Trophoblast cell (in vitro differentiated cells and primary cell): Measurements from ENCODE around the gene COPS8.

Experiments used
- DNase-seq, 2 donors: peaks; one replicate each; pipeline ENCODE4 v3.0.0-alpha.2; 2016
- H2AFZ ChIP-seq: 2 replicates; pipeline ENCODE4 v1.6.1; 2013; ENCODE audit warnings: low read length, moderate library complexity, mild to moderate bottlenecking; ENCODE audit not compliant: insufficient read depth, poor library complexity
- H2AK5ac ChIP-seq: 2 replicates; pipeline ENCODE4 v1.6.1; 2013; ENCODE audit warnings: mild to moderate bottlenecking, low read length
- H2BK120ac ChIP-seq: 2 replicates; pipeline ENCODE4 v1.6.1; 2013; ENCODE audit warnings: low read length, mild to moderate bottlenecking, moderate library complexity; ENCODE audit not compliant: insufficient read depth, poor library complexity
- H2BK12ac ChIP-seq: 2 replicates; pipeline ENCODE4 v1.6.1; 2013; ENCODE audit warnings: mild to moderate bottlenecking, low read length, moderate library complexity
- H2BK5ac ChIP-seq: 2 replicates; pipeline ENCODE4 v1.6.1; 2013; ENCODE audit warnings: low read length, low read depth, moderate library complexity, mild to moderate bottlenecking; ENCODE audit not compliant: poor library complexity
- H3K14ac ChIP-seq: 2 replicates; pipeline ENCODE4 v1.6.1; 2013; ENCODE audit warnings: mild to moderate bottlenecking, low read length
- H3K18ac ChIP-seq: 2 replicates; pipeline ENCODE4 v1.6.1; 2013; ENCODE audit warnings: mild to moderate bottlenecking, low read length
- H3K23ac ChIP-seq: 2 replicates; pipeline ENCODE4 v1.6.1; 2013; ENCODE audit warnings: low read length
- H3K27ac ChIP-seq: 2 replicates; pipeline ENCODE4 v1.5.1; 2013; ENCODE audit warnings: low read depth, mild to moderate bottlenecking, inconsistent platforms, low read length, moderate library complexity
- H3K27me3 ChIP-seq: 2 replicates; pipeline ENCODE4 v1.6.1; 2013; ENCODE audit warnings: inconsistent platforms, mild to moderate bottlenecking, low read length, moderate library complexity; ENCODE audit not compliant: insufficient read depth
- H3K36me3 ChIP-seq, 2 experiments: 1 replicate in 1 of 2; 2 replicates in 1 of 2; pipeline ENCODE4 v1.6.1; 2013; ENCODE audit warnings: low read length in 2 of 2, mild to moderate bottlenecking in 2 of 2, moderate library complexity in 1 of 2; ENCODE audit not compliant: insufficient read depth in 2 of 2, control insufficient read depth in 1 of 2
- H3K4ac ChIP-seq: 2 replicates; pipeline ENCODE4 v1.6.1; 2013; ENCODE audit warnings: low read depth, mild to moderate bottlenecking, low read length, moderate library complexity
- H3K4me1 ChIP-seq, 2 experiments: 1 replicate in 1 of 2; 2 replicates in 1 of 2; pipeline ENCODE4 v1.6.1; 2013; ENCODE audit warnings: low read length in 2 of 2, mild to moderate bottlenecking in 2 of 2, moderate library complexity in 1 of 2; ENCODE audit not compliant: insufficient read depth in 2 of 2, control insufficient read depth in 1 of 2
- H3K4me2 ChIP-seq: 2 replicates; pipeline ENCODE4 v1.6.1; 2013; ENCODE audit warnings: inconsistent platforms, mild to moderate bottlenecking, low read length, moderate library complexity
- H3K4me3 ChIP-seq: 2 replicates; pipeline ENCODE4 v1.5.1; 2013; ENCODE audit warnings: mild to moderate bottlenecking, low read depth, low read length, inconsistent platforms
- H3K79me1 ChIP-seq: one replicate; pipeline ENCODE4 v1.6.1; 2013; ENCODE audit warnings: low read length
- H3K79me2 ChIP-seq: 2 replicates; pipeline ENCODE4 v1.6.1; 2013; ENCODE audit warnings: low read length, mild to moderate bottlenecking; ENCODE audit not compliant: control insufficient read depth, insufficient read depth, poor library complexity
- H3K9ac ChIP-seq: 2 replicates; pipeline ENCODE4 v1.6.1; 2013; ENCODE audit warnings: mild to moderate bottlenecking, low read length
- H3K9me3 ChIP-seq: 2 replicates; pipeline ENCODE4 v1.6.1; 2013; ENCODE audit warnings: low read depth, mild to moderate bottlenecking, control low read depth, inconsistent platforms, low read length; ENCODE audit not compliant: insufficient read depth
- H4K12ac ChIP-seq: 2 replicates; pipeline ENCODE4 v1.6.1; 2013; ENCODE audit warnings: low read depth, mild to moderate bottlenecking, low read length, moderate library complexity
- H4K8ac ChIP-seq: 2 replicates; pipeline ENCODE4 v1.6.1; 2013; ENCODE audit warnings: low read depth, mild to moderate bottlenecking, low read length, moderate library complexity
- H4K91ac ChIP-seq: one replicate; pipeline ENCODE4 v1.6.1; 2013; ENCODE audit warnings: low read depth, mild to moderate bottlenecking, low read length, moderate library complexity
- WGBS: extraction: QIAGEN DNeasy Blood & Tissue Kit; methylation state at CpG from one replicate; pipeline ENCODE4 v1.1.7; 2013; ENCODE audit warnings: missing lambda C conversion rate; ENCODE audit not compliant: insufficient read length, insufficient coverage; ENCODE audit errors: extremely low coverage; 5-methylcytosine and 5-hydroxymethylcytosine counted together

COPS8 gene

DNA sequence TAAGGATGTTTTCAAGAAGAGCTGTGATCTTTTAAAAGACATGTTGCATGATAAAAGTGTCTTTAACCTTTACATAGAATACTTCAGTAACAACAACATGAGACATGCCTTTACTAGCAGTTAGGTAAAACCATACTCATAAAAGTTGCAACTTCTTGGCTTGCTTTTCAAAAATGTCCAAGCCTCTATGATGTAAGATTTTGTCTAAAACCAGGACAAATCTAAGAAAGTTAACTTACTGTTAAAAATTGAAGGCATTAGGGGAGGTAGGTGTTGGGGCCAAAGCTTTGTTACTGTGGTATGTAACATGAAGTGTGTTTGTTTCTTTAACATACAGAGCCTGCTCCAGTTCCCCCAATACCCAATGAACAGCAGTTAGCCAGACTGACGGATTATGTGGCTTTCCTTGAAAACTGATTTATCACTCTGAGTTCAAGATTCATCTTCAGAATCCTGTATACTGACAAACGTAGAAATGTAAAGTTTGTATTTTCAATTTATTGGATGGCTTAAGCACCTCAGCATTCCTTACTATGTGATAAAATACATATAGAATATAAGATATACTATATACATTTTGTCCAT is 11.7 kb downstream of the COPS8 start:
- no peak overlapping the region for H2BK5ac ChIP-seq
- no peak overlapping the region for H3K4me2 ChIP-seq
- no peaks in the 10 kb centered on the region for H3K79me1 ChIP-seq
- H4K8ac ChIP-seq = no peak overlapping the region
- no peaks in the 10 kb centered on the region for H3K79me2 ChIP-seq
- no peak overlapping the region for H2AK5ac ChIP-seq
- no peak overlapping the region for H2AFZ ChIP-seq
- no peaks in the 10 kb centered on the region for H3K27me3 ChIP-seq
- no peak overlapping the region for H3K9ac ChIP-seq
- H4K91ac ChIP-seq = no peak overlapping the region
- no peak overlapping the region for H2BK120ac ChIP-seq
- no peak overlapping the region for H3K4me3 ChIP-seq
- no peak overlapping the region for H2BK12ac ChIP-seq
- no peak overlapping the region for H3K14ac ChIP-seq
- no peak overlapping the region for H3K18ac ChIP-seq
- no peak overlapping the region for H3K27ac ChIP-seq
- H3K4ac ChIP-seq = no peak overlapping the region
- no CpG with 5 or more reads among the region's 2 CpGs for WGBS
- H3K4me1 ChIP-seq = no peaks in the 10 kb centered on the region
- H3K9me3 ChIP-seq = no peaks in the 10 kb centered on the region
- peaks cover 11 to 26% of the 10 kb centered on the region in 2 experiments for H3K36me3 ChIP-seq
- H4K12ac ChIP-seq = no peak overlapping the region
- H3K23ac ChIP-seq = no peak overlapping the region
- no peak for DNase-seq

DNA sequence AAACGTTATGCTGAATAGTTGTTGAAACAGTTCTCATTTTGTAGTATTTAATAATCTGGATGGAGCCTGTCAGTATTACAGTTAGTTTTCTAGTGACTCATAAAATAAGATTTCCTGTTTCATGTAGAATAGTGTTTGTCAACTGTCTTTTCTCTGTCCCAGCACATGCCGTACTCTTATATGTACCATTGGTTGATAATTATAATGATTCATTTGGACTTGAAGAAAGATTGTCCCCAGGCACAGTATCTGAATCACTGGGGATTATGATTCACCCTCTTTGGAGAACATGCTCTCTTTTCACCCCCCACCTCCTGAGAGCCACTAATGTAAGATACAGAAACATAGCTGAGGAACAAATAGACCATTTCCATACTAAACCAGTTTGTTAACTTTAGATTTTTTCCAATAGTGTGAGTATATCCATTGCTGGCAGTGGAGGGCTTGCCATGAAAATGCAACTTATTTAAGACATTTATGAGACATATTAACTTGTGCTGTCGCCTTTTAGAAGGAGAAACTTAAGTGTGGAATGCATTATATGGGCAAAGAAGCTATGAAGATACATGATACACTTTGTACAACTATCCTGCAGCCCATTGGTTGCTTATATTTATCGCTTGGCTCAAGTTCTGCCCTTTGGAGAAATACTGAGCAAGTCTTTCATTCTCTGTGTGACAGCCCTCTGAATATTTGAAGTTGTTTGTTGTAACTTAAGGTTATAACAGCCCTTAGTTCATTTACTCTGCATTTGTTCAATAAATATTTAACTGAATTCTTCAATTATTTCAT is 12.4 kb downstream of the COPS8 start:
- Histone ChIP-seq H2AFZ (no peak overlapping the region), H3K4me2 (no peak overlapping the region), H3K9ac (no peak overlapping the region), H2BK5ac (no peak overlapping the region), H4K8ac (no peak overlapping the region), H3K9me3 (no peaks in the 10 kb centered on the region), H4K91ac (no peak overlapping the region), H3K4ac (no peak overlapping the region), H3K27me3 (no peaks in the 10 kb centered on the region), H2AK5ac (no peak overlapping the region), H3K14ac (no peak overlapping the region), H3K79me2 (no peaks in the 10 kb centered on the region), H2BK120ac (no peak overlapping the region), H3K79me1 (no peaks in the 10 kb centered on the region), H3K27ac (no peak overlapping the region), H2BK12ac (no peak overlapping the region), H3K36me3 (peaks cover 12 to 26% of the 10 kb centered on the region in 2 experiments), H3K4me1 (no peaks in the 10 kb centered on the region), H3K23ac (no peak overlapping the region), H4K12ac (no peak overlapping the region), H3K4me3 (no peak overlapping the region), H3K18ac (no peak overlapping the region)
- DNase-seq = no peak
- no CpG with 5 or more reads among the region's 4 CpGs for WGBS

DNA sequence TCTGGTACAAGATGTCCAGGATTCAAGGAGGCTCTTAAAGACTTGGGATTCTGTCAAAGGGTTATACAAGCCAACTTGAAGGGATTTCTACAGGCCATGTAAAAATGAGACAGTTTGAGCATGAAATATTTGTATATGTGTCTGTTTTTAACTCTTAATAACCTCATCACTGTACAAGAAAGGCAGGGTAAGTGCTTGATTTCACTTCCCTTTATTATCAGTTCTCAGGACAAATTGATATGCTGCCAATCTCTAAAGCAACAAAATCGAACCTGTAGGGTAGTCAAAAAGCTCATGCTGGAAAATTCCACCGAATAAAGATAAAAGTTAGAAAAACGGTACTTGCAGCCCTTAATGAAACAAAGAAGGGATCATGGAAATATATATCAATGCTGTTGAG is 14.1 kb downstream of the COPS8 start:
- Histone ChIP-seq H2BK120ac (no peak overlapping the region), H3K79me2 (no peaks in the 10 kb centered on the region), H4K91ac (no peak overlapping the region), H3K4me1 (no peaks in the 10 kb centered on the region), H3K79me1 (no peaks in the 10 kb centered on the region), H3K36me3 (peaks cover 8 to 21% of the 10 kb centered on the region in 2 experiments), H3K18ac (no peak overlapping the region), H3K4me2 (no peak overlapping the region), H3K14ac (no peak overlapping the region), H2BK12ac (no peak overlapping the region), H3K27me3 (no peaks in the 10 kb centered on the region), H3K27ac (no peak overlapping the region), H2BK5ac (no peak overlapping the region), H3K9me3 (no peaks in the 10 kb centered on the region), H4K8ac (no peak overlapping the region), H3K23ac (no peak overlapping the region), H2AK5ac (no peak overlapping the region), H3K4ac (no peak overlapping the region), H3K4me3 (no peak overlapping the region), H4K12ac (no peak overlapping the region), H3K9ac (no peak overlapping the region), H2AFZ (no peak overlapping the region)
- DNase-seq = no peak
- WGBS = no CpG with 5 or more reads among the region's 3 CpGs

DNA sequence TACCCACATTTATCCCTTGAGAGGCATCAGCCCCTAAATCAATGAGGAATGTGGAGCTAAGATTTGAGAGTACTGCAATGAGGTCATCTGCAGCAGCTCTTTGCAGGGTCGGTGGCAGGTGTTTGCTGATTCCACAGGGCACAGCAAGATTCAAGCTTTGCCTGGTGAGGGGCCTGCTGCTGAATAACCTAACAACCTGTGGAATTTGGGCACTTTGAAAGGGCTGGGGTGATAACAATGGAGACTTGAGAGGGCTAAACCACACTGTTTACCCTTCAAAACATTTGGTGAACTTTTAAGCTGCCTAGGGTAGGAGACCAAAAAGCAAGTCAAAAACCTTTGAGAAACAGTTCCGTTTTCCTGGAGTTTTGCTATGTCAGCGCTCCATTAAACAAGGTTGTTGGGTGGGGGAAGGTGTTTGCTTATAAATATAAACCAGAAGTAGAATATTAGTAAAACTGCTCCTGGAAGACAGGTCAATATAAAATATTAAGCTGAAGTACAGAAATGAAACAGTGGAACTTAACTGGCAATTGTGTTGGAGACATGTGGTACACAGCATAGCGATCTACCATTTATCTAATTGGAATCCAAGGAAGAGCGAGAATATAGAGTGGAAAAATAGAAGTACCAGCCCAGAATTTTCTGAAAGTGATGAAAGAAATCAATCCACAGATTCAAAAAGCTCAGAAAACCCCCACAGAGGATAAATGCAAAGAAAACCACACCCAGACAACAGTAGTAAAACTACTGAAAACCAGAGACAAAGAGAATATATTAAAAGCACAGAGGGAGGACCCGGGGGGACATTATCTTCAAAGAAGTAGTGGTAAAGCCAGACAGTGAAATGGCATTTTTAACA is 15.7 kb downstream of the COPS8 start:
- Histone ChIP-seq H2BK12ac (no peak overlapping the region), H2AFZ (no peak overlapping the region), H3K9ac (no peak overlapping the region), H2AK5ac (no peak overlapping the region), H3K27ac (no peak overlapping the region), H2BK120ac (no peak overlapping the region), H3K4me1 (no peaks in the 10 kb centered on the region), H3K14ac (no peak overlapping the region), H4K12ac (no peak overlapping the region), H3K4me3 (no peak overlapping the region), H3K4ac (no peak overlapping the region), H3K4me2 (no peak overlapping the region), H3K23ac (no peak overlapping the region), H4K8ac (no peak overlapping the region), H2BK5ac (no peak overlapping the region), H3K79me2 (no peaks in the 10 kb centered on the region), H4K91ac (no peak overlapping the region), H3K27me3 (no peaks in the 10 kb centered on the region), H3K79me1 (no peaks in the 10 kb centered on the region), H3K18ac (no peak overlapping the region), H3K36me3 (peaks cover 6 to 18% of the 10 kb centered on the region in 2 experiments), H3K9me3 (no peaks in the 10 kb centered on the region)
- DNase-seq = no peak
- WGBS = no CpG with 5 or more reads among the region's 6 CpGs
